Medulla oblongata (tissue), 1 donor: Measurements from ENCODE around the gene MFAP2.
"Not testable (repeated sequence)": the region's sequence is repeated elsewhere in the genome, so short reads cannot be mapped to it uniquely, and the experiment has no call there.

ENCODE experiments used
- DNase-seq: peaks from one replicate; pipeline ENCODE4 v3.0.0-alpha.2; 2015; ENCODE audit errors: extremely low spot score

Gene MFAP2

GRCh38 chr1:16979475-16980327 lies 719 bp downstream of the MFAP2 start:
- DNase-seq = no peak

- DNase-seq = peak; percentile 32
These were observed 1.6 kb downstream of the MFAP2 start for GRCh38 chr1:16978567-16979474.

GRCh38 chr1:16978139-16978538 lies 2.3 kb downstream of the MFAP2 start:
- DNase-seq = no peak

DNA sequence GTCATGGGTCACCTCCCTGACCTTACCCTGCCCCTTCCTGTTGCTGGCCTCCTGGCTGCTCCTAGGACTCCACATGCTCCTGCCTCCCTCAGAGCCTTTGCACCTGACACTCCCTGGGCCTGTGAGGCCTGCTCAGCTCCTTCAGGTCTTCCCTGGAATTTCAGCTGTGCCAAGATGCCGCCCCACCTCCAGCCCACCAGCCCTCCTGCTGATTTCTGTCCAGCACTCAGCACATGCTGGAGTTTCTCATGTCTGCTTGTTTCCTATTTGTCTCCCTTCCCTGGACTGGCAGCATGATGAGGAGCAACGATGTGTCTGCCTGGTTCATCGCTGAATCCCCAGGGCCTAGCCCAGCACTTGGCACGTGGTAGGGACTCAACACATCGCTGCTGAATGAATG lies 3.0 kb downstream of the MFAP2 start:
- DNase-seq = no peak

DNA sequence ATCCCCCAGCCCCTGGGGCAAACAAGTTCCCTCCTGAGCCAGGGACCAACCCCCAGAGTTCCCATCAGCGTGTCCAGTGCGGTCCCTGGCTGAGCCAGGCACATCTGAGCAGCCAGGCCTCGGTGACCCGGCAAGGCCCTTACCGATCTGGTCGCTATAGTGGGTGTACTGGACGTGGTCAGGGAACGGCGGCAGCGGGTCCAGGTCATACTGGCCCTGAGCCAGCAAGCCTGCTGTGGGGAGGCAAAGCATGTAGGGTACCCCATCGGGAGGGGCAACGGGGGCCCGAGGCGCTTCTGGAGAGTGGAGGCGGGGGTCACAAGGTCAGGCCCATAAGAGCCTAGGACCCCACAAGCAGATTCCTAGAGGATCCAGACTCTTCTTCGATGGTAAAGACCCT lies 3.5 kb downstream of the MFAP2 start:
- no peak for DNase-seq

DNA sequence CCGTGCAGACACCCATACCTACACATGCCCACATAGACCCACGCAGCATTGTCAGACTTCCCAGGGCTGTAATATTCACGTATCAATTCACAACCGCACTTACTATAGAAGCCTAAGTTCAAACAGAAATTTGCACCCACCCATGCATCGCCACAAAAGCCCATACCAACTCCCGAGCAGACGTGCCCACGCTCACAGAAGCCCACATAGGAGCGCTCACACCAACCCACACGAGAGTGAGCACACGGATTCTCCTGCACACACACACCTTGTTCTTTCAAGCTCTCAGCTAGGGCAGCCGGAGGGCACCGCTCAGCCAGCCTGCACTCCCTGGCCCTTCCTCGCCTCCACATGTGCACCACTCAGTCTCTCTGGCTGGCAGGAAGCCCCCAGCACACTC lies 4.6 kb downstream of the MFAP2 start:
- no peak for DNase-seq

GRCh38 chr1:16975211-16975610 lies 5.2 kb downstream of the MFAP2 start:
- no peak for DNase-seq

DNA sequence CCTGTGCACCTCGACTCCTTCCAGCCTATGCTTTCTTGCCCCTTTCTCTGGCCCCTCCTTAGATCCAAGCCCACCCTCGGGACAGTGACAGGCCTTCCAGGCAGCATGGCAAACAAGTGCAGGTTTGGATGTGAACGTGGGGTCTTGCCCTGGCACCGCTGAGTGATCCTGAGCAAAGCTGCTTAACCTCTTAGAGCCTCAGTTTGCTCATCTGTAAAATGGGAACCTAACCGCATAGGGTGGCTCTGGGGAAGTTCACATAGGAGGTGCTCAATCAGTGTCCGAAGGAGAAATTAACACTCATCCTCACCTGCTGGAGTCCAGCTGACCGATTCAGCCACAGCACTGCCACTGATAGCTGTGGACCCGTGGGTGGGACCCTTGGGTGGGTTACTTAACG lies 7.2 kb downstream of the MFAP2 start:
- no peak for DNase-seq

- no peak for DNase-seq
These were observed 8.1 kb downstream of the MFAP2 start for GRCh38 chr1:16972189-16972895.

DNA sequence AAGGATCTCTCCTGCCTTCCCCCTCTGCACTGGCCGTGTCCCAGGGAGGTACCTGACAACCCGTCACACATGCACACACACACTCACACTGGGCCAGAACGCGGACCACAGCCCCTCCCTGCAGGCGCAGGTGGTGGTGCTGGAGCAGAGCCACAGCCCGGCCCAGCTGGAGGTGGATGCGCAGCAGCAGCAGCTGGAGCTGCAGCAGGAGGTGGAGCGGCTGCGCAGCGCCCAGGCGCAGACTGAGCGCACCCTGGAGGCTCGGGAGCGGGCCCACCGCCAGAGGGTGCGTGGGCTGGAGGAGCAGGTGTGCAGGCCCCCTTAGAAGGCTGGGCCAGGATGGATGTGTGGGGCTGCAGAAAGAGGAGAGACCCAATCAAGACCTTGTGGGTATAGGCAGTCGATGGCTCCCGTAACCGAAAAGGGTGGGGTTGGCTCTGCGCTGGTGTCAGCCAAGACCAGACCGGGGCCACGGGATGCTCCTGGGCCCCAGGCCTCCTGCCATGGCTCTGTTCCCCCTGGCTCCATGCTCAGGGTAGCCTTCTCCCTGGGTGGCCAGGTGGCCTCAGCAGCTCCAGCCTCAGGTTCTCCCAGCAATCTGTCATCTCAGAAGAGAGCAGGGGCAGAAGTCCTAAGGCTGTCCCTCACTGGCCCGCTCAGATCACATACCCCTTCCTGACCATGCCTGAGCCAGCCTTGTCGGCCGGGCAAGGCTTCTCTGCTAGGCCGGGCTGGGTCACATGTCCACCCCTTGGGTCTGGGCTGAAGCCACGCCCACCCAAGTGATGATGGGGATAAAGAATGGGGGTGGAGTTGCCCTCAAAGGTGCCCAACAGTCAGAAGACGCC lies 8.9 kb downstream of the MFAP2 start:
- DNase-seq = no peak

DNA sequence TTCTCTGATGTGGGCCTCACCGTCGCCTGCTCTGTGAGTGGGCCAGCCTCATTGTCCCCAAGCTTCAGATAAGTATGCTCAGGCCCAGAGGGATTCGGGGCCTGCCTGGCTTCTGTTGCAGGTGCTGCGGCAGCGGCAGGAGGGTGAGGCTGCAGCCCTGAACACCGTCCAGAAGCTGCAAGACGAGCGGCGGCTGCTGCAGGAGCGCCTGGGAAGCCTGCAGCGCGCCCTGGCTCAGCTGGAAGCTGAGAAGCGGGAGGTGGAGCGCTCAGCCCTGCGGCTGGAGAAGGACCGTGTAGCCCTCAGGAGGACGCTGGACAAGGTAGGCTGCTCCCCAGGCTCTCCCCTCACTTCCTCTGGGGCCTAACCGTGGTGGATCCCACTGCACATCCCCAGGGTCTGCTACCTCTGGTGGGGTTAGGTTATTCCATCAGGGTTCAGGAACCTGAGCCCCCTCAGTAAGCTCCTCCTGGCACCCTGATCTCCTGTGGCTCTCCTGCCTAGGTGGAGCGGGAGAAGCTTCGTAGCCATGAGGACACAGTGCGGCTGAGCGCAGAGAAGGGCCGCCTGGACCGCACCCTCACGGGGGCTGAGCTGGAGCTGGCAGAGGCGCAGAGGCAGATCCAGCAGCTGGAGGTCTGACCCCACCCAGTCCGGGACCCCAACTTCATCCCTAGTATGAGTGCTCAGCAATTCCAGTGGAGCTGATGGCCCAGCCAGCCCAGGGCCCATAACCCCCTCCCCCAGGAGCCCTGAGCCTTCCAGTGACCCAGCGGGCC lies 10.1 kb downstream of the MFAP2 start:
- DNase-seq = no peak

DNA sequence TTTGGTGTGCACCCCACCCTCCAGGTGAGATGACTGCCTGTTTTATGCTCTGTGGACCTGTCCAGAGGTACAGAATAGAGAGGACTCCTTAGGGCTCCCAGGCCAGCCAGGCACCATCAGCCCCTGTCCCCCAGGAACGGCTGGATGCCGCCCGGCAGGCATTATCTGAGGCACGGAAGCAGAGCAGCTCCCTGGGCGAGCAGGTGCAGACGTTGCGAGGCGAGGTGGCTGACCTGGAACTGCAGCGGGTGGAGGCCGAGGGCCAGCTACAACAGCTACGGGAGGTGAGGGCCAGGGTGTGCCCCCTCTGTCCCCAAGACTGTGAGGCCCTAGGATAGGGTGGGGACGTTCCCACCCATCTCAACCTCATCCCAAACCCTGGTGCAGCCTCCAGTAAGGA lies 10.8 kb downstream of the MFAP2 start:
- DNase-seq = no peak

DNA sequence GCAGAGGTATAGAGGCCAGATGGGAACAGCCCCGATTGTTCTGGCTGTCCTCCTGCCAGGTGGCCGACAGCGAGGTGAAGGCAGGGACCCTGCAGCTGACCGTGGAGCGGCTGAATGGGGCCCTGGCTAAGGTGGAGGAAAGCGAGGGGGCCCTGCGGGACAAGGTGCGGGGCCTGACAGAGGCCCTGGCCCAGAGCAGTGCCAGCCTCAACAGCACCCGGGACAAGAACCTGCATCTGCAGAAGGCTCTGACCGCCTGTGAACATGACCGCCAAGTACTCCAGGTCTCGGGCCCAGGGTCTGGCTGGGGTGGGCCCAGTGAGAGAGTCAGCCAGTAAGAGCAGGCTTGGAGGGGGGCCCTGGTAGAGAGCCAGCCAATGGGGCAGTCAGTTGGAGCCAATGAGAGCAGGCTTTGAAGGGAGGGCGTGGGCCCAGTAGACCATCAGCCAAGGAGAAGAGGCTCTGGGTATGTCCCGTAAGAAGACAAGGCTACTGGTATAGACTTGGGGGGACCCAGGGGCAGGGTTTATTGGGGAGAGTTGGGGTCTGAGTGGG lies 11.3 kb downstream of the MFAP2 start:
- no peak for DNase-seq

DNA sequence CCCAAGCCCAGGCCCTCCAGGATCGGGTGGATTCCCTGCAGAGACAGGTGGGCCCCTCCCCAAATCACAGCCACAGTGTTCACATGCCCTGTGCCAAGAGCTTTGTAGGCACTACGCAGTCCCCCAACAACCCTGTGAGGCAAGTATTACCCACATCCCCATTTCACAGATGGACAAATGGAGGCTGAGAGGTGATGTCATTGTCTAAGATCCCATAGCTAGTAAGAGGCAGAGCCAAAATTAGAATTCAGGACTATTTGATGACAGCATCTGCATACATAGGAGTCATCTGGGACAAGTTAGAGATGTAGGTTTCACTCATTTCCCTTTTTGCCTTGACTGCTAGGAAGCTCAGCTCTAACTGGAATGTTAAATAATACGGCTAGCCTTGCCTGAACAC lies 12.0 kb downstream of the MFAP2 start:
- DNase-seq = no peak

DNA sequence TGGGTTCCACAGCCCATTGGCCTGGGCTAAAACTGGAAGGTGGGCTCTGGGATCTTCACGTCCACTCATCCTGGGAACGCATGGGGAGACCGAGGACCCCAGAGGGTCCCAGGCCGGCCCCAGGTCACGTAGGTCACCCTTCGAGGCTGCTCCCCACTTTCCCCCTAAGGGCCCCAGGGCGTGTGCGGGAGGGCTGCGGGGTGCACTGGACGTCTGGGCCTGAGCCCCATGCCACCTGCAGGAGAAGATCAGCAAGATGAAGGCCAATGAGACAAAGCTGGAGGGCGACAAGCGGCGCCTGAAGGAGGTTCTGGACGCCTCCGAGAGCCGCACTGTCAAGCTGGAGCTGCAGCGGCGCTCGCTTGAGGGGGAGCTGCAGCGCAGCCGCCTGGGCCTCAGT lies 12.5 kb downstream of the MFAP2 start:
- DNase-seq = no peak

DNA sequence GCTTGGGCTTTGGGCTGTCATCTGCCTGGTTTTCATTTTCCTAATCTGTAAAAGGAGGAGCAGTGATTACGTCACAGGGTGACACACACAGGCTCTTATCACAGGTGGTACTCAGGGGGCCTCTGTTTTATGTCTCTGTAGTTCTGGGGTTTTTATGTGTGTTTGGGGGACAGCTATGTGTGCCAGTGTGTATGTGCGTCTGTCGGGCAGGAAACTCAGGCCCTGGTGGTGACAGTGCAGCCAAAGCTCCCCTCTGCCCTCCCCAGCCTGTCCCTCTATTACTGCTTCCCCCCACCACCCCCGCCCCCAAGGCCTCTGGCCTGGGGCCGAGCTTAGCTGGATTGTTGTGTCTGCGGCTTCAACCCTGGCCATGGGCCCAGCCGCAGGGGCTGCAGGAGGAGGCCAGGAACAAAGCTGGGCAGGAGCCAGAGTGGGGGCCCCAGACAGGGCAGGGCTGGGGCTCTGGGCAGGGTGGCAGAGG lies 13.3 kb downstream of the MFAP2 start:
- peak; percentile 59 for DNase-seq

DNA sequence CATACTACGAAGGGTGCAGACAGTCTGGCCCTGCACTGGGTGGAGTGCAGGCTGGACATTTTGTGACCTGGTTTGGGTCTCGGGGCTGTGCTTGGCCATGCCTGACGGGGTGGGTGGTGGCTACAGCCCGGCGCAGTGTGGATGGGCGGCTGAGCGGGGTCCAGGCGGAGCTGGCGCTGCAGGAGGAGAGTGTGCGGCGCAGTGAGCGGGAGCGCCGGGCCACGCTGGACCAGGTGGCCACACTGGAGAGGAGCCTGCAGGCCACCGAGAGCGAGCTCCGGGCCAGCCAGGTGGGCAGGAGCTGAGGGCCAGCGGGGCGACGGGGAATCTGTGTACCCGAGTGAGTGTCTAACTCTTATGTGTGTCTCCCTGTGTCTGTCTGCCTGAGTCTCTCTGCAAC lies 14.1 kb downstream of the MFAP2 start:
- DNase-seq = no peak

DNA sequence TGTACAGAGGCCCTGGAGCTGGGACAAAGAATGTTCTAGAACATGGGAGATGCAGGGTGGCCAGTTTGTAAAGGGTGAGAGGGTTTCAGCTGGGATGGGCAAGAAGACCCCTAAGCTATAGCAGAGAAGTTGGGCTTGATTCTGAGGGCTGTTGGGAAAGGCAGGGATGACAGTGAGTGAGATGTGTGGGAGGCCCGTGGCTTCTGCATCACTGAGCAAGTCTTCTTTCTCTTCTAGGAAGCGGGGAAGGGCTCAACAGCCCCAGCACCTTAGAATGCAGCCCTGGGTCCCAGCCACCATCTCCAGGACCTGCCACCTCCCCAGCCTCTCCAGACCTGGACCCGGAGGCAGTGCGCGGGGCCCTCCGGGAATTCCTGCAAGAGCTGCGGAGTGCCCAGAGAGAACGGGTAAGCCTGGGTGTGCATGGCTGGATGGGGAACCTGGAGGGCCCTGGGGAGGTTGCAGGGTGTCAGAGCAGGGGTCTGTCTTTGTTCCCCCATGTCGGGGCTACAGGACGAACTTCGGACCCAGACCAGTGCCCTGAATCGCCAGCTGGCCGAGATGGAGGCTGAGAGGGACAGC lies 14.8 kb downstream of the MFAP2 start:
- DNase-seq = no peak

GRCh38 chr1:16964169-16964568 lies 16.3 kb downstream of the MFAP2 start:
- DNase-seq = not testable (repeated sequence)
